TTC549 (cell line): ENCODE data around the gene CST9.
"Not testable (repeated sequence)": the region's sequence is repeated elsewhere in the genome, so short reads cannot be mapped to it uniquely, and the experiment has no call there.

Source experiments
- FAIRE-seq: peaks from 2 replicates; lab custom pipeline; 2012; peaks lifted over from hg19 to GRCh38; lab: Jason Lieb, UNC

CST9 gene

DNA sequence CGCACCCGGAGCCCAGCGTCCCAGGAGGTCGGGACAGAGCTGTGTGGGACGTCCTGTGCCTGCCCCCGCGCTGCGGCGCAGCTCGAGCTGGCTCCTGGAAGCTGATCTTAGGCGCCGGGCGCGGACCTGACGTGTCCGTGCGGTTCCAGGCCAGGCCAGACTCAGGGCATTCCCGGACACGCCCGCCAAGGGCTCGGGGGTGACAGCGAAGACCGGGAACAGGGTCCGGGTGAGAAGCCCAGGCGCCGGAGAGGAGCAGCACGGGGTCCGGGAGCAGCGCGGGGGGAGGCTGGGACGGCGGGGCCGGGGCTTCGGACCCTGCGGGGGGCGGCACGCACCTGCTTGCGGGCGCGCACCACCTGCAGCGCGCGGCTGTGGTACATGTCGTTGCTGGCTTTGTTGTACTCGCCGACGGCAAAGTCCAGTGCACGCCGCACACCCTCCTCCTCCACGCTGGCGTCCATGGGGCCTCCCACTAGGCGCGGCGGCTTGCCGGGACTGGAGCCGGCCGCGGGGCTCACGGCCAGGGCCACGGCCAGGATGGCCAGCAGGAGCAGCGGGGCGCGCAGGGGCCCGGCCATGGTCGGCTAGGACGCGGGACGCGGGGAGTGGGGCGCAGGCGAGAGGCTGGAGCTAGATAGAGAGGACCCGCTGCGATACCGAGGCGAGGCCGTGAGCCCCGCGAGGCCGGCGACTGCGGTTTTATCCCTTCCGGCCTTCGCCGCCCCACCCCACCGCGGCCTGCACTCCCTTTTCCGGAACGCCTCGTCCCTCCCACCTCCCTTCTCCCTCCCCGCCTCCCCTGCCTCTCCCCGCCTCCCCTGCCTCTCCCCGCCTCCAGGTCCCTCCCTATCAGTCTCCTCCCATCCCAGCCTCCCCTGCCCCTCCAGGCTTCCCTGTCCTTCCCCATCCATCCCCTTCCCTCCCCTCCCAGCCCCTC is 31.8 kb upstream of the CST9 start, which contains the start of gene CST3:
TSS of gene CST3 (minus strand) at position 674 of the 940 bp plus-strand sequence. CDS start at position 581, 93 bp downstream.
- no peak for FAIRE-seq

DNA sequence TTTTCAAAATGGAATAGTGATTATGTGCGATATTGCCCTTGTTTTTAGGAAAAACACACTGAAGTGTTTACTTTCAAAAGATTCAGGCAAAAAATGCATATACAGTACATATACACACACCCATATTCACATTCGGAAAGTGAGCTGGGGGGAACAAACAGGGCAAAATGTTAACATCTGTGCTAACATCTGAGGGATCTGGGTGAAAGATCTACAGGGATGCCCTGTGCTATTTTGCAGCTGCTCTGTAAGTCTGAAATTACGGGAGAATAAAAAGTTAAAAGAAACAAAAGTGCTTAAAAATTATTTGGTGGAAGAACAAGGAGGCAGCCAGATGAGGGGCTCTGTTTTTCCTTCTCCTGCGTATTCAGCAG is 31.2 kb upstream of the CST9 start:
- FAIRE-seq, result no peak

DNA sequence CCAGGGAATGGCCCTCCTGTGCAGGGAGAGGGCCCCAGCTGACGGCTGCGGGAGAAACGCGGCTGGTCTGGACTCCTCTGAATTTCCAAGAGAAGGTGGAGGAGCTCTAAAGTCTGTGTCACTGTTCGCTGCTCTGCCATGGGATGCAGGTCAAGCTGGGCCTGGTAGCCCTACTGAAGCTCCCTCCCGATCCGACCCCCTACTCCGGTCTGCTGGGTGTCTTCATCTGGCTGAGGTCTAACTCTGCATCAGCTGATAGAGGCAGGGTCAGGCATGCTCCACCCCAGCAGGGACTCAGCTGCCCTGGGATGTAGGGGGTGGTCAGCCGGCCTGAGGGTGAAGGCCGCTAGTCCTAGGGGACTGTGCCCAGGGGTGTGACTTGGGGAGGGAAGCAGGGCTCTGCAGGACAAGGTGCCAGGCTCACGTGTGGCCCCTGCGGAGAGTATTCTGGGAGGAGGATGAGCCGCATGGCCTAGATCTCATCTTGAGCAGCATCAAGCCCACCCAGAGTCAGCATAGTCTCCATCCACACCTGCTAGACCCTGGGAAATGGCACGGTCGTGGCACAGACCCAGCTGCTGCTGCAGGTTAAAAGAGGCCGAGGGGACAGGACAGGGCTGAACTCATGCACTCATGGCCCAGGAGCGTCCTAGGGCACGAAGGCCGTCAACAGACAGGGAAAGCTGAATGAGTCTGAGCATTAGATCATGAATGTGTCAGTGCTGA is 30.6 kb upstream of the CST9 start:
- FAIRE-seq, result no peak

DNA sequence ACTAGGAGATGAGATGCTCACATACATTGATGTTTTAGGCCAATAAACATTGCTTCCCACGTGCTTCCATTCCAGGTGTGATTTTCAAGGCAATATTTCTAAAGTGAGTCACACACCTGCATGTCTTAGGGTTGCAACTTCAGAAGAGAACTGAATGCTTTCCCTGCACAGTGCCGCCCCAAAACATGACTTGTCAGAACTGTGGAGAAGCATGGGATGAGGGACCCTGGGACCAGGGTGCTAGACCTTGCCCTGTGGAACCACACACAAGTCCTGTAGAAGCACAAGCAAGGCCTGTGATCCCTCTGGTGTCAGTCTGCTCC is 30.0 kb upstream of the CST9 start:
- not testable (repeated sequence) for FAIRE-seq

GRCh38 chr20:23634985-23635767 is 29.5 kb upstream of the CST9 start:
- FAIRE-seq, result no peak

DNA sequence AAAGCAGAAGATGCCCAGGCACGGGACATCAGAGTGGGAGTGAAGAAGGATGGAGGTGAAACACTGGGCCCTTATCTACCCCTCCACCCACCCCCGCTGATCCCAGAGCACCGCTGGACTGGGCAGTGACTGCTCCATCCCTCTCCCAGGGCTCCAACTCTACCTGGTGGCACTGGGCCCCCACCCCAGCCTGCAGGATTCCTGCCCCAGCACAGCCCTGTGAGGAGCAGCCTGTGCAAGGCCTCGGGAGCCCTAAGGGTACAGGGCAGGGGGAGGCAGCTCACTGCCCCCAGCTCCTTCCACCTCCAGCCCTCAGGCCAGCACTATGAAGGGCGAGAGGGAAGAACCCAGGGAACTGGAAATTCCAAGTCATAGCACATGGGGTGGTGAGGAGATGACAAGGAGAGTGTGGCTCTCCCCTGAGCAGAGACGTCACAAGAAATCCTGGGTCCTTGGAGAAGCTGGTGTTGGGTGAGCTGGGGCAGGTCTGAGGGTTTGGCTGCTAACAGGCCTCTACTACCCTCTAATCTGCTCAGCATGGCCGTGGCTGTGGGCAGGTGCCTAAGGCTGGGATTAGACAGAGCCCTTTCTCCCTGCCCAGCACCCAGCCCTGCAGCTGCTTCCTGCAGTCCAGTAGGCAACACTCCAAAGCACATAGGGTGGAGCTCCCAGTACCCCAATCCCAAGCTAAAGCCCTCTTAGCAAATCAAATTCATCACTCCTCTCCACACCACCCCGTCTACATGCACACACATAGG is 28.5 kb upstream of the CST9 start:
- no peak for FAIRE-seq

DNA sequence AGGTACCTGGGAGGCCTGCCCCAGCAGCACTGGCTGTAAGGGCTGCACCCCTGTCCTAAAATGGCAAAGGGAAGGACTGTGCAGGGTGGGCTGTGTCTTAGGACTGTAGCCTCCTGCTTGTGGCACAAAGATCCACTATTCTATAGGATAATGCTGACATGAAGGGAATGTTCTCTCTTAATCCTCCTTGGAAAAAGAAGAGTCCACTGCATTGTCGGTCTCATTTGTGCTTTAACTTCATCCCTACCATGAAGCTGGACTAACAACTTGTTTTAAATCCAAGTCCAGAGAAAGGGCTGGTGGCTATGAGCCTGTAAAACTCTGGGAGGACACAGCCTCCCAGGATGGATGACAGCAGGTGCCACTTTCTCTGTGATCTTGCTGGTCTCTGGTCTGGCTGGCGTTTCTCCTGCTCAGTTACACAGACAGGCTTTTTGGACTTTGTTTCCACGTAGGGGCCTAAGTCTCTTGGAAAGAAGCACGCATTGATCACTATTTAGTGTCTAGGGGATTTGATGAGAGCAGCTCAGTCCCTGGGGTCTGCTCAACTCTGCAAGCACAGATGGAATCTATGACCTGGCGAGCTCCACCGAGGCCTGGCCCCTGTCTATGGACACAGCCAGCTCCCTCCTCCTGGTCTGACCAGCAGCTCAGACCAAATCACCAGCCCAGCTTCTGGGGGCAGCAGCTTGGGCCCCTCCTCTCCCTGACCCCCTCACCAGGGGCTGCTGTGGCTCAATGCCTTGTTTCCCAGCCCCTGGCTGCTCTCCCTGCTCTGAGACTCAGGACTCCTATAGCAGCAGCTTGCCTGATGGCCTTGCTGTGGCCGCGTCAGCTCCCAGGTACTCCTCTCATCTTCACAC is 27.2 kb upstream of the CST9 start:
- FAIRE-seq, result no peak

- no peak for FAIRE-seq
Observed at GRCh38 chr20:23631981-23632710, 26.4 kb upstream of the CST9 start.

- no peak for FAIRE-seq
Observed at GRCh38 chr20:23631226-23631822, 25.6 kb upstream of the CST9 start.

DNA sequence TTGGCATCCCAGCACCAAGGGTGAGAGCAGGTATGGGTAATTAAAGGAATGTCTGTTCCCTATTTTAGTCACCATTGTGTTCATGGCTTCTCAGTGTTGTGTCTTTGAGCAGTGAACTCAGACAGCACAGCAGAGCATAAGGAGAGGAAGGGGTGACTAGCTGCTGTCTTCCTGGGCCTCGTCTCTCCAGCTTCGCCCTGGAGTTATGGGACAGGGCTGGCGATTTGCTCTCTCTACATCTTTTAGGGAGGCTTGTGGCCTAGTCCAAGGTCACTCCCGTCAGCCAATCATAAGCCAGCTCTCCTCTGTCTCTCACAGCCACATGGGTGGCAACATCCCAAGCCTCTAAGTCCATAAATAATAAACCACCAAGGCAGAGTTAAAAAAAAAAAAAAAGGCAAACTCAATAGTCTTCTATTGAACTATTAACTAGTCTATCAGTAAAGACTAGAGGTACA is 24.7 kb upstream of the CST9 start:
- FAIRE-seq, result no peak

DNA sequence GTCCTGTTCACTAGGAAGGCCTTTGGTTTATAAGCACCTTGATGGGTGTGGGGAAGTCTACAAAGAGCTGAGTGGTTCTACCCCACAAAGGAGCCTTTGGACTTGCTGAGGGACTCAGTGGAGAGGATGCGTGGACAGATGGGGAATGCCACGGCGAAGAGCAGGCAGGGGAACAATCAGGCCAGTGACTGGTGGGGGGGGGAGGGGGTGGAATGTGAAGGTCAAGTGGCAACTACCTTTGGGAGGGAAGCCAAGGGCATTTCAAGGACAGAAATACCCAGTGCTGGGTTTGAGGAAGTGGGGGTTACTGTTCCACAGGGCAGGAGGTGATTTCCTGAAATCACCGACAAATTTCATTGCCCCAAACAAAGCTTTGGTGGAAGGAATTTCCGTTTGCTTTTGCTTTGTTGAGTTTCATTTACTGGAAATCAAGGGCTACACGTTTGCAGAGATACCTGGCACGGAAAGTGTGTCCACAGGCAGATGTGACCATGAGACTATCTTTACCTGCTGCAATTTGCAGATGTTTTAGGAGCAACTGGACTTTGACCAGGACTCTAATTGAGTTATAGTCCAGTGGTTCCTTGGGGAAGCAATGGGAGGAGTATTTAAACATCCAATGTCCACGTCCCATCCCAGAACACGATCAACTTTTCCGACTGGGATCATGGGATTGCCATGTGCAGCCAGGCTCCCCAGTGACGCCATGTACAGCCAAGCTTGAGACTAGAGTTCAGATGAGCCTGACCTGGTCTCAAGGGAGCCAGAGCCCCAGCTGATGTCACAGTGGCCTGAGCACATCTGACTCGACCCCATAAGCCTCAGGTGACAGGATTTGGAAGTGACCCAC is 24.1 kb upstream of the CST9 start:
- FAIRE-seq, result no peak

GRCh38 chr20:23629017-23629541 is 23.4 kb upstream of the CST9 start:
- FAIRE-seq, result no peak

DNA sequence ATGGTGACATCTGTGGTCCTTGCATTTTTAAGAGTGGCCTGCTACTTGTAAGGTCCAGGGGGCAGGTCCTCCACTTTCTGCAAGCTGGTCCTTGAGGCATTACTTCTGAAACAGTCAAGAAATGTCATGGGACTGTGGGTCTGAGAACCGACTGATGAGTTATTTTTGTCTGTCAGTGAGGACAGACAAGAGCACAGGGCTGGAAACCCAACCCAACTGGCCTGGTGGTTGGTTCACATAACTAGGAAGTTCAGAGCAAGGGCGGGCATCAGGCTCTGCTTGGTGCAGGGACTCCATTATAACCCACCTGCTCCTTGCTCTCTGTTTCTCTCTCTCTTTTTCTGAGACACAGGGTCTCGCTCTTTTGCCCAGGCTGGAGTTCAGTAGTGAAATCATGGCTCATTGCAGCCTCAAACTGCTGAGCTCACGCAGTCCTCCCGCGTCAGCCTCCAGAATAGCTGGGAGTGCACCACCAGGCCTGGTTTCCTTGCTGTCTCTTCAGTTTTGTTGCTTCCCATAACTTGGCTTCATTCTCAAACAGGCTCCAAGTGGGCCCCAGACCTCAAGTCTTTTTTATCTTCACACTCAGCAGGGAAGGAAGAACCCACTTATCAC is 22.8 kb upstream of the CST9 start:
- FAIRE-seq, result no peak

- no peak for FAIRE-seq
Observed at GRCh38 chr20:23627501-23627900, 21.8 kb upstream of the CST9 start.

GRCh38 chr20:23626040-23626620 is 20.4 kb upstream of the CST9 start:
- no peak for FAIRE-seq

DNA sequence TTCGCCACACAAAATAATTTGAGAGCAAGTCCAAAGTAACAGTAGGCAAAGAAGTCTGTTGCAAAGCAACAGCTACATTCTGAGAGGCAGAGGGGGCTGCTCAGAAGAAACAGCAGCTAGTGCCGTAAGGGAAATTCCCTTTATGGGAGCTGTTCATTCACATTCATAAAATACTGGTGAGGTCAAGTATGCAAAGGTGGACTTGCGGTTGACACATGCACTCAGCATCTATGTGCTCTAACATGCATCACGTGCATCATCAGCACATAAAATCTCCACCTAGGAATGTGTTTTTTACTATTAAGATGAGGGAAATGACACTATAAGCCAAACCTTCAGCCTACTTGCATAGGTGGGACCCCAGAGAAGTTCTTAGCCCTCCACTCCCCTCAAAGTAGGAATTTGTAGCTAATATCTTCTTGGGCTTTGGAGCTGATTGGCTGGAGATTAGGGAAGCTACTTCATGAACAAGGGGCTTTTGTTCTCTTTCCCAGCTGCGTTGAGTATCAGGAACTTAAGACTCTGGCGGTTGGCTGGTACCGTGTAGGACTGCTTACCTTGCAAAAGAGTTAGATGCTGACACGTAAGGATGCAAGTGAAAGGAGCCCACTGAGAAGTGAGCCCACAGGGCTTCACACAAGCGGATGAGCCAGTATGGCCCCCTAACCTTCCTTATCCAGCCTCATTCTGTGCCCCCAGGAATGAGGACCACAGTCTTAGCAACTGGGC is 19.7 kb upstream of the CST9 start:
- FAIRE-seq, result no peak

DNA sequence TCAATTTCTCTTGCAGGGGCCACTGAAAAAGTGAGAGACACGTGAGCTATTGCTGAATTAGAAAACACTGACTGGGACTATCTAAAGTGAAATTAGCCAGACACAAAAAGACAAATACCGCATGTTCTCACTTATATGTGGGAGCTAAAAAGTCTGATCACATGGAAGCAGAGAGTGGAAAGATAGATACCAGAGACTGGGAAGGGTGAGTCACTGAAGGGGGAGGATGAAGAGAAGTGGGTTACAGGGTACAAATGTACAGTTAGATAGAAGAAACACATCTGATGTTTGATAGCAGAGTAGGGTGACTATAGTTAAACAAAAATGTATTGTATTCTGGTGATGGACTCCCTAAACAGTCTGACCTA is 18.6 kb upstream of the CST9 start:
- no peak for FAIRE-seq
